Upper lobe of left lung (tissue), 6 donors: ENCODE measurements around the gene MS4A18. TPM values are rescaled to one million over a fixed set of nuclear protein-coding genes. Genes with fewer than 3 reads are reported as not detected.

Experiments
- ATAC-seq, 2 donors: fragments of 200-7000 bp; cut with Tn5 transposase; one replicate each; pipeline ENCODE4 v1.9.1; 2022; ENCODE audit warnings: mild to moderate bottlenecking in 2 of 2, moderate library complexity in 2 of 2; ENCODE audit not compliant: low FRiP score in 2 of 2
- DNase-seq, 2 donors: peaks; one replicate each; pipeline ENCODE4 v3.0.0-alpha.2; 2019 to 2020
- H3K27ac ChIP-seq, 4 donors: fragments of 200-600 bp; sonication (generic); one replicate each; pipeline ENCODE4 v1.5.1; 2016 to 2019
- H3K27me3 ChIP-seq, 4 donors: fragments of 200-600 bp; sonication (generic); one replicate each; pipeline ENCODE4 v1.5.1; 2017 to 2019
- H3K36me3 ChIP-seq, 4 donors: fragments of 200-600 bp; sonication (generic); one replicate each; pipeline ENCODE4 v1.5.1; 2016 to 2019
- H3K4me1 ChIP-seq, 4 donors: fragments of 200-600 bp; sonication (generic); one replicate each; pipeline ENCODE4 v1.5.1; 2018 to 2019
- H3K4me3 ChIP-seq, 4 donors: fragments of 200-600 bp; sonication (generic); one replicate each; pipeline ENCODE4 v1.5.1; 2017 to 2019; ENCODE audit warnings: mild to moderate bottlenecking in 2 of 4, moderate library complexity in 1 of 4
- H3K9me3 ChIP-seq, 4 donors: fragments of 200-600 bp; sonication (generic); one replicate each; pipeline ENCODE4 v1.5.1; 2018 to 2019
- EP300 ChIP-seq, 4 donors: sonication (generic); formaldehyde crosslinking; IDR thresholded peaks; one replicate each; pipeline ENCODE4 v1.5.1; 2017; ENCODE audit warnings: antibody characterized with exemption in 4 of 4, control low read depth in 2 of 4
- POLR2A ChIP-seq, 4 donors: fragments of 450-650 bp; IDR thresholded peaks; one replicate each; pipeline ENCODE4 v1.5.1; 2016 to 2017; ENCODE audit warnings: antibody characterized with exemption in 4 of 4, mild to moderate bottlenecking in 2 of 4
- POLR2AphosphoS5 ChIP-seq, 2 donors: sonication (generic); formaldehyde crosslinking; IDR thresholded peaks; one replicate each; pipeline ENCODE4 v1.5.1; 2017; ENCODE audit warnings: antibody characterized with exemption in 2 of 2
- WGBS, 2 donors: methylation state at CpG; one replicate each; pipeline ENCODE4 v1.1.5; 2017 to 2018; 5-methylcytosine and 5-hydroxymethylcytosine counted together
- total RNA-seq, 6 donors: library from RNA; depleted of rRNA in 4 of 6; stranded (reverse); fragments of >200 nt in 4 of 6; gene quantifications; one replicate each; pipeline versions ENCODE4 v1.1.0 to v1.2.1, GENCODE V29; 2016 to 2021
- TF ChIP-seq, protein P1 (sequence below), 6 experiments: fragments of 450-650 bp in 4 of 6; fragments of 200-600 bp in 2 of 6; sonication (generic) in 2 of 6; IDR thresholded peaks; one replicate each; pipeline ENCODE4 v1.5.1; 2016 to 2019; ENCODE audit warnings: antibody characterized with exemption in 6 of 6
- donor health status: DM: no; HTN: no; CAD: no; lungs with moderate emphysema.
- donor health status: DM: no; HTN: yes; CAD: no; lungs with severe emphysema.

MS4A18 gene
- total RNA-seq, 6 donors from 2014 or later = not detected

DNA sequence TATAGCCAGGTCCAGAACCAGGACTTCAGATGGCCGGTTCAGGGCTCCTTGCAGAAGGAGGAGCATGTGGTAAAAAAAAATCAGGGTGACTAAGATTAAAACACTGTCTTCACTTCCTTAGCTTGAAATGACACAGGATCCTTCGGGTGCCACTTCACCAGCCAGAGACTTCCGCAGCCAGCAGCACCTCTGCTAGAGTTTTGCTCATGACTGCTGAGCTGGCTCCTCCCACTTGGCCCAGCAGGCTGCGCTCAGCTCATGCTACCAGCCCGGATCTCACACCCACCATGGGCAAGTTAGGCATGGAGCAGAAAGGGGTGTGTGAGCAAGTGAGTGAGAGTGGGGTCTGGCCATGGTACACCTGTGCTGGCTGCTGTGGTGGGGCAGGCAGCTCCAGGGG, 6.6 kb upstream of the MS4A18 start:
- WGBS, 2 donors = 78 to 83% methylated on average over 3 to 5 of the region's 5 CpGs
- Histone ChIP-seq H3K9me3 (peaks cover 0 to 8% (median 0%) of the 10 kb centered on the region in 4 donors), H3K27ac (no peak overlapping the region), H3K4me3 (no peak overlapping the region), H3K27me3 (no peaks in the 10 kb centered on the region), H3K4me1 (no peaks in the 10 kb centered on the region), H3K36me3 (no peaks in the 10 kb centered on the region)
- TF ChIP-seq EP300 (IDR thresholded peaks at IDR 0.05) (no peak), POLR2AphosphoS5 (IDR thresholded peaks at IDR 0.05) (no peak)
- peak in 1 of 2 donors; percentile 33 for DNase-seq
- no peak for ATAC-seq

DNA sequence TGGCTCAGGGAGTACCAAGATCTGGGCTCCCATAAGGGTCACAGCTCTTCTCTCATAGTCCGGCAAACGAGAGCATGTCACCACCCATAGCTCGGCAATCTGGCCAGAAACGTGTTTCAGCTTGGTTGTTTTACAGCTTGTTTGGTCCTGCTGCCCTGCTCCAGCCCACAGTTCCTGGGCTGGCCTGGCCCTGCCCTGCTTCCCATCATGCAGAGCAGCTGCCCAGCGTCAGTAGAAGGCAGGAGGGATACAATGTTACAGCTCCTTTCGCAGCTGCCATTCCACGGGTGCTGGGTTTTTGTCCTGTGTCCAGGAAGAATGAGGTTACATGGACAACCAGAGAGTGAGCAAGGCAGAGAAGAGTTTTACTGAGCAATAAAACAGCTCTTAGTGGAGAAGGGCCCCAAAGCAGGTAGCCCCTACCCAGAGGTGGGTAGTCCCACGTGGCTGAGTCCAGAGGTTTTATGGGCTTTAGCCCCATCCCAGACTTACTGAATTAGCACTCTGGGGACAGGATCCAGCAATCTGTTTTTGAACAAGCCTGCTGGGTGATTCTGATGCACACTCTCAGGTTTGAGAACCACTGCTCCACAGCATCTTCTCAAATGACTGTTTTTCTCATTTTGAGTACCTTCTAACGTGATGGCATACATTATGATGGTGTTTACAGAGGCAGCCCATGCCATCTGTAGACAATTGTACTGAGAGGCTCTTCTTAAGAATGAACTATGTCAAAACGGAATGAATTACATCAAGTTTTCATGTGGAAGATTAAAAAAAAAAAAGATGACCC, 5.8 kb upstream of the MS4A18 start:
- no peaks in the 10 kb centered on the region for H3K36me3 ChIP-seq
- TF ChIP-seq, protein P1, sequence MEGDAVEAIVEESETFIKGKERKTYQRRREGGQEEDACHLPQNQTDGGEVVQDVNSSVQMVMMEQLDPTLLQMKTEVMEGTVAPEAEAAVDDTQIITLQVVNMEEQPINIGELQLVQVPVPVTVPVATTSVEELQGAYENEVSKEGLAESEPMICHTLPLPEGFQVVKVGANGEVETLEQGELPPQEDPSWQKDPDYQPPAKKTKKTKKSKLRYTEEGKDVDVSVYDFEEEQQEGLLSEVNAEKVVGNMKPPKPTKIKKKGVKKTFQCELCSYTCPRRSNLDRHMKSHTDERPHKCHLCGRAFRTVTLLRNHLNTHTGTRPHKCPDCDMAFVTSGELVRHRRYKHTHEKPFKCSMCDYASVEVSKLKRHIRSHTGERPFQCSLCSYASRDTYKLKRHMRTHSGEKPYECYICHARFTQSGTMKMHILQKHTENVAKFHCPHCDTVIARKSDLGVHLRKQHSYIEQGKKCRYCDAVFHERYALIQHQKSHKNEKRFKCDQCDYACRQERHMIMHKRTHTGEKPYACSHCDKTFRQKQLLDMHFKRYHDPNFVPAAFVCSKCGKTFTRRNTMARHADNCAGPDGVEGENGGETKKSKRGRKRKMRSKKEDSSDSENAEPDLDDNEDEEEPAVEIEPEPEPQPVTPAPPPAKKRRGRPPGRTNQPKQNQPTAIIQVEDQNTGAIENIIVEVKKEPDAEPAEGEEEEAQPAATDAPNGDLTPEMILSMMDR (IDR thresholded peaks at IDR 0.05) = no peak
- TF ChIP-seq EP300 (IDR thresholded peaks at IDR 0.05) (no peak), POLR2A (IDR thresholded peaks at IDR 0.05) (no peak), POLR2AphosphoS5 (IDR thresholded peaks at IDR 0.05) (no peak)
- no peak overlapping the region for H3K27ac ChIP-seq
- WGBS, 2 donors = 80 to 82% methylated on average over 8 to 10 of the region's 10 CpGs
- ATAC-seq (no peak), DNase-seq (no peak)
- H3K4me1 ChIP-seq = no peaks in the 10 kb centered on the region
- H3K9me3 ChIP-seq = peaks cover 0 to 8% (median 0%) of the 10 kb centered on the region in 4 donors
- H3K27me3 ChIP-seq = no peaks in the 10 kb centered on the region
- H3K4me3 ChIP-seq = no peak overlapping the region

DNA sequence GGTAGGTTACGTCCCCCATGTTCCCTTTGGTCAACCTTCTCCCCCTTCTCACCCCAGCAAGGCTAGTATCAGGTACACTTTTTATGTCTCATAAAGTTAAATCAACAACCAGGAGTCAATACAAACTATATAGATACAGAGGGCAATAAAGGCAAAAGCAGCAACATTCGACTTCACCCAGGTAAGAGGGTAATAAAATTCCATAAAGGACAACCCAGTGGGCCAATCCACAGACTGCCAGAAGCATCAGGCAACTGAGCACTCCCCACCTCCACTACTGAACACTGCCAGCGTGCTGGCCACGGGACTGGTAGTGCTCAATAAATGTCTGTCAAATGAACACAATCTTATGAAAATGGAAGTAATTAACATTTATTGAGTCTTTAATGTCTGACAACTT, 5.1 kb upstream of the MS4A18 start:
- Histone ChIP-seq H3K4me3 (no peak overlapping the region), H3K27ac (no peak overlapping the region), H3K4me1 (no peaks in the 10 kb centered on the region), H3K36me3 (no peaks in the 10 kb centered on the region), H3K27me3 (no peaks in the 10 kb centered on the region), H3K9me3 (peaks cover 0 to 8% (median 0%) of the 10 kb centered on the region in 4 donors)
- 82 to 84% methylated on average over 4 of the region's 4 CpGs for WGBS, 2 donors
- DNase-seq (no peak), ATAC-seq (no peak)
- TF ChIP-seq POLR2AphosphoS5 (IDR thresholded peaks at IDR 0.05) (no peak), EP300 (IDR thresholded peaks at IDR 0.05) (no peak)
- TF ChIP-seq, protein P1 (IDR thresholded peaks at IDR 0.05) = no peak

DNA sequence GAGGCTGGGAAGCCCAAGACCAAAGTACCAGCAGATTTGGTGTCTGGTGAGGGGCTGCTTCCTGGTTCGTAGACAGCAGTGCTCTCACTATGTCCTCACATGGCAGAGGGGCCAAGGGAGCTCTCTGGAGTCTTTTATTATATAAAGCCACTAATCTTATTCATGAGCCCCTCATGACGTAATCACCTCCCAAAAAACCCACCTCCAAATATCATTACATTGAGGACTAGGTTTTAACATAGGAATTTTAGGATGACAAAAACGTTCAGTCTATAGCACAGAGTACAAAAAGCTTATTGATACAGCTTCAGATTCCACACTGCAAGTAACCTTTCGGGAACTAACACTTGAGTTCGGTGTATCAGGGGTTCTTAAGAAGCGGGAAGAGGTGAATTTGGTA, 4.1 kb upstream of the MS4A18 start:
- Histone ChIP-seq H3K4me3 (no peak overlapping the region), H3K4me1 (no peaks in the 10 kb centered on the region), H3K36me3 (no peaks in the 10 kb centered on the region), H3K9me3 (peaks cover 0 to 8% (median 0%) of the 10 kb centered on the region in 4 donors), H3K27ac (no peak overlapping the region), H3K27me3 (no peaks in the 10 kb centered on the region)
- WGBS, 2 donors = 86 to 87% methylated on average over 6 of the region's 6 CpGs
- ATAC-seq = no peak
- no peak for TF ChIP-seq EP300 (IDR thresholded peaks at IDR 0.05)
- TF ChIP-seq, protein P1 (IDR thresholded peaks at IDR 0.05) = no peak
- no peak for TF ChIP-seq POLR2A (IDR thresholded peaks at IDR 0.05)
- no peak for TF ChIP-seq POLR2AphosphoS5 (IDR thresholded peaks at IDR 0.05)
- no peak for DNase-seq

DNA sequence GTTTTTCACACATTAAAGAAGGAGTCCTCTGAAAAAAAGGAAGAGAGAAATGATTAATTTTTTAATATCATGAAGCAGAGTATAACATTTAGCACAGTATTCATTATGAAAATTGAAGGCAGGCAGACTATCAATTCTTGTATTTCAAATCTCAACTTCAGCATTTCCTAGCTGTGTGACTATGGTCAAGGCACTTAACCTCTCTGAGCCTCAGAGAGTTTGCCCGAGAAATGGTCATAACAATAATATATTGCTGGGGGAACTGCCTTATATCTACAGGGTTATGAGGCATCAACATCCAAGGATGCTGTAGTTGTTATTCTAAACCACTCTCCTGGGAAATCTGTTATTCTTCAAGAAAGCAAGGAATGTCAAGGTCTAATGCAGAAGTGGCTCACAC, 1.1 kb downstream of the MS4A18 start:
- WGBS, 2 donors = 82 to 96% methylated on average over 1 of the region's 1 CpG
- H3K4me1 ChIP-seq = no peaks in the 10 kb centered on the region
- no peaks in the 10 kb centered on the region for H3K9me3 ChIP-seq
- no peaks in the 10 kb centered on the region for H3K27me3 ChIP-seq
- ATAC-seq (no peak), DNase-seq (no peak)
- no peak overlapping the region for H3K27ac ChIP-seq
- no peak for TF ChIP-seq POLR2AphosphoS5 (IDR thresholded peaks at IDR 0.05)
- no peak overlapping the region for H3K4me3 ChIP-seq
- no peaks in the 10 kb centered on the region for H3K36me3 ChIP-seq

DNA sequence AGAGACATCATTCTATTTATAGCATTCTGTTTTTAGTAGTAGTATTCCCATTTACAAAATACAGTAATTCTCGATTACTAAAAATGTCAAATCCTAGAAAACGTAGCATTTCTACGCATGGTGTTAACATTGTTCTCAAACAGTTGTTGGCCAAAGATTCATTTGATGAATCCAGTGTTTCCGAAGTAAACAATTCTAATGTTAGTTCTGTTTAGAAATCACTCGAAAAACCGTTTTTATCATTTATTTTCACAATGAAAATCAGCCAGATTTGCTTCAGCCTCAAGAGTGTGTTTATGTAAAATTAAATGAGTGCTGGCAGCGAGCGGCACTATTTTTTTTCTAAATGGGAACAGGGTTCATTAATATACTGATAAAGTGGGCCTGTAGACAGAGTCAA, 7.1 kb downstream of the MS4A18 start:
- Histone ChIP-seq H3K4me1 (no peaks in the 10 kb centered on the region), H3K4me3 (no peak overlapping the region), H3K36me3 (no peaks in the 10 kb centered on the region), H3K27ac (no peak overlapping the region), H3K27me3 (no peaks in the 10 kb centered on the region), H3K9me3 (no peaks in the 10 kb centered on the region)
- ATAC-seq = no peak
- 67 to 80% methylated on average over 8 of the region's 8 CpGs for WGBS, 2 donors
- TF ChIP-seq POLR2A (IDR thresholded peaks at IDR 0.05) = no peak
- no peak for TF ChIP-seq POLR2AphosphoS5 (IDR thresholded peaks at IDR 0.05)
- TF ChIP-seq, protein P1 (IDR thresholded peaks at IDR 0.05) = no peak
- no peak for TF ChIP-seq EP300 (IDR thresholded peaks at IDR 0.05)
- DNase-seq = no peak
